Large intestine (tissue), 3 donors: Measurements from ENCODE around the gene WHRN. TPM values are rescaled to one million over a fixed set of nuclear protein-coding genes. Genes with fewer than 3 reads are reported as not detected.
A peak's percentile ranks its signal among the peaks of the same experiment; 100 is the strongest.

Source experiments
- DNase-seq, 2 donors: peaks; one replicate each; pipeline versions ENCODE4 v3.0.0 to v3.0.0-alpha.2; 2013
- H3K27ac ChIP-seq: one replicate; pipeline ENCODE4 v1.5.1; 2013; ENCODE audit warnings: low read length
- H3K27me3 ChIP-seq: 2 replicates; pipeline ENCODE4 v1.6.1; 2013; ENCODE audit warnings: low read length; ENCODE audit not compliant: control insufficient read depth, insufficient read depth
- H3K36me3 ChIP-seq: 2 replicates; pipeline ENCODE4 v1.6.1; 2013; ENCODE audit warnings: low read length; ENCODE audit not compliant: control insufficient read depth, insufficient read depth
- H3K4me1 ChIP-seq: one replicate; pipeline ENCODE4 v1.6.1; 2013; ENCODE audit warnings: low read length; ENCODE audit not compliant: control insufficient read depth, insufficient read depth
- H3K4me3 ChIP-seq: one replicate; pipeline ENCODE4 v1.5.1; 2013; ENCODE audit warnings: low read length
- H3K9me3 ChIP-seq: one replicate; pipeline ENCODE4 v1.6.1; 2013; ENCODE audit warnings: mild to moderate bottlenecking, low read depth, low read length, moderate library complexity; ENCODE audit not compliant: control insufficient read depth
- WGBS: methylation state at CpG from one replicate; pipeline ENCODE4 v1.1.5; 2013; ENCODE audit warnings: low lambda C conversion rate; ENCODE audit not compliant: insufficient coverage; 5-methylcytosine and 5-hydroxymethylcytosine counted together
- polyA plus RNA-seq: library from polyadenylated mRNA; unstranded; fragments of 120-200 nt; gene quantifications from one replicate; pipeline ENCODE4 v1.2.1, GENCODE V29; 2013

Gene WHRN
- polyA plus RNA-seq, 1 donor, result 10.2 TPM

DNA sequence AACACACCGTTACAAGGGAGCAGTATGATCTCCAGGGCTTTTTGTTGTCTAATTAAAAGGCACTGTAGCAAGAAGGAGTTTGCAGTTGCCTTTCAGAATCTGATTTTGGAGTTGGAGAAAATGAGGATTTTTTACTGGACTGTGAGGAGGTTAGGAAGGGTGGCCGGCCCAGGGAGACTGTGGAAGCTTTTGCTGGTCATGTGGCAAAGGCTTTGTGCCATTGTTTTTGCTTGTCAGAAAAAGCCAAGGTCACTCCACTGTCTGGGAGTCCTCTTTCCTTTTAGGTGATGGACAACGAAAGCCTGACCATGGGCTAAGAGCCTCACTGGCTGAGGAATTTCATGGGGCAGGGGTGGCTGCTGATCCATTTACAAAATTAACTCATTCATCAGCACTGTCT is 10.3 kb upstream of the WHRN start:
- Histone ChIP-seq H3K4me1 (no peaks in the 10 kb centered on the region), H3K4me3 (no peak overlapping the region), H3K9me3 (no peaks in the 10 kb centered on the region), H3K36me3 (no peaks in the 10 kb centered on the region), H3K27me3 (peaks cover 8% of the 10 kb centered on the region), H3K27ac (no peak overlapping the region)
- no peak for DNase-seq
- WGBS, result no CpG with 5 or more reads among the region's 3 CpGs

- H3K4me1 ChIP-seq, result no peaks in the 10 kb centered on the region
- H3K36me3 ChIP-seq, result no peaks in the 10 kb centered on the region
- DNase-seq, result no peak
- H3K27ac ChIP-seq, result no peak overlapping the region
- WGBS, result no CpG with 5 or more reads among the region's 1 CpG
- H3K9me3 ChIP-seq, result no peaks in the 10 kb centered on the region
- no peak overlapping the region for H3K4me3 ChIP-seq
- H3K27me3 ChIP-seq, result peaks cover 21% of the 10 kb centered on the region
Observed at GRCh38 chr9:114513959-114514267, 8.6 kb upstream of the WHRN start.

- DNase-seq, result no peak
- Histone ChIP-seq H3K27me3 (peaks cover 24% of the 10 kb centered on the region), H3K36me3 (no peaks in the 10 kb centered on the region), H3K9me3 (no peaks in the 10 kb centered on the region), H3K4me3 (no peak overlapping the region), H3K4me1 (no peaks in the 10 kb centered on the region), H3K27ac (no peak overlapping the region)
- WGBS, result 89% methylated on average over 4 of the region's 10 CpGs
Observed at GRCh38 chr9:114513055-114513958, 8.0 kb upstream of the WHRN start.

GRCh38 chr9:114511978-114512874 is 7.0 kb upstream of the WHRN start:
- peaks cover 26% of the 10 kb centered on the region for H3K27me3 ChIP-seq
- no peaks in the 10 kb centered on the region for H3K9me3 ChIP-seq
- H3K27ac ChIP-seq, result no peak overlapping the region
- DNase-seq, result peak; percentile 73 to 82
- H3K4me1 ChIP-seq, result no peaks in the 10 kb centered on the region
- H3K36me3 ChIP-seq, result no peaks in the 10 kb centered on the region
- WGBS, result 41% methylated on average over 5 of the region's 12 CpGs
- H3K4me3 ChIP-seq, result no peak overlapping the region

- Histone ChIP-seq H3K27me3 (peaks cover 29% of the 10 kb centered on the region), H3K36me3 (no peaks in the 10 kb centered on the region), H3K4me3 (no peak overlapping the region), H3K9me3 (no peaks in the 10 kb centered on the region), H3K27ac (no peak overlapping the region), H3K4me1 (peaks cover 10% of the 10 kb centered on the region)
- DNase-seq, result peak in 1 of 2 donors; percentile 45
- WGBS, result no CpG with 5 or more reads among the region's 3 CpGs
Observed at GRCh38 chr9:114507726-114508125, 2.5 kb upstream of the WHRN start.

DNA sequence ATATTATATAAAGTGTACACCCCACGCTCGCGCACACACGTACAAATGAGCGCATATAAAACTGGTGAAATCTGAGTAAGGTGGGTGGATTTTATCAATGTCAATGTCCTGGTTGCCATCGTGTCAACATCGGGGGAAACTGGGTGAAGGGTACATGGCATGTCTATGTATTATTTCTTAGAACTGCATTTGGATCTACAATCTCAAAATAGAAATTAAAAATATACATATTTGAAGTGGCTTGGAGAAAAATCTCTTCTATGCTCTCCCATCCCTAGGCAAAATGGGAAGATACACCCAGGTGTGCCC is 763 bp upstream of the WHRN start:
- Histone ChIP-seq H3K9me3 (no peaks in the 10 kb centered on the region), H3K36me3 (no peaks in the 10 kb centered on the region), H3K27me3 (peaks cover 29% of the 10 kb centered on the region), H3K27ac (no peak overlapping the region), H3K4me1 (peaks cover 18% of the 10 kb centered on the region), H3K4me3 (peak overlapping the region; percentile 78)
- no CpG with 5 or more reads among the region's 7 CpGs for WGBS
- DNase-seq, result no peak

DNA sequence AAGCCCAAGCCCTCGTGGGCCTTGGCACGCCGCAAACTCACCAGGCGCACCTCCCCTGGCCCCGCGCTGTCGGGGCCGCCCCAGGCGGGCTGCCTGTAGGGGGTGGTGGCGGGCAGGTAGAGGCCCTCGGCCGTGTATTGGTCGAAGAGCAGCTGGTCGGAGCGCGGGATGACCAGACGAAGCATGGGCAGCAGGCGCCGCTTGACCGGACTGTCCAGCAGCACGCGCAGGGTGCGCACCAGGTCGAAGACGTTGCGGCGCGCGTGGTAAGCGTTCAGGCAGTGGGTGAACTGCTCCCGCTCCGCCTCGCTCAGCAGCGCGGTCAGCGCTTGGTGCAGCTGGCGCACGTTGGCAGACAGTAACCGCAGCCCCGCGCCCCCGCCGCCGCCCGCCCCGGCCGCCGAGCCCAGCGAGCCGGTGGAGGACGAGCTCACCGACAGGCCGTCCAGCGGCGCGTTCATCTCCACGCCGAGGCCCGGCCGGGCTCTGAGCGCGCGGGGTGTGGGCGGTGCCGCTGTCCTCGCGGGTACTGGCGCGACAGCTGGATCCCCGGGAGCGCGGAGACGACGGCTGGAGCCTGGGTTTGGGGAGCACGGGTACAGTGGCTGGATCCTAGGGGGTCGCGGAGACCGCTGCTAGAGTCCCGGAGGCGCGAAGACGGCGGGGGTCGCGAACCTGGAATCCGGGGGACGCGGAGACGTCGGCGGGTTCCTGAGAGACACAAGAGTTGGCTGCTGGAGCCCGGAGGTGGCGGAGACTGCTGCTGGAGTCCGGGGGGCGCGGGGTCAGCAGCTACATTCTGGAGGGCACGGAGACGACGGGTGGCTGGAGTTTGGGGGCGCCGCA is 709 bp downstream of the WHRN start:
- DNase-seq, result peak; percentile 23 to 69
- H3K4me1 ChIP-seq, result peaks cover 18% of the 10 kb centered on the region
- H3K27ac ChIP-seq, result peak overlapping the region; percentile 20
- H3K4me3 ChIP-seq, result peak overlapping the region; percentile 78
- no peaks in the 10 kb centered on the region for H3K36me3 ChIP-seq
- peaks cover 18% of the 10 kb centered on the region for H3K27me3 ChIP-seq
- no peaks in the 10 kb centered on the region for H3K9me3 ChIP-seq
- no CpG with 5 or more reads among the region's 101 CpGs for WGBS

DNA sequence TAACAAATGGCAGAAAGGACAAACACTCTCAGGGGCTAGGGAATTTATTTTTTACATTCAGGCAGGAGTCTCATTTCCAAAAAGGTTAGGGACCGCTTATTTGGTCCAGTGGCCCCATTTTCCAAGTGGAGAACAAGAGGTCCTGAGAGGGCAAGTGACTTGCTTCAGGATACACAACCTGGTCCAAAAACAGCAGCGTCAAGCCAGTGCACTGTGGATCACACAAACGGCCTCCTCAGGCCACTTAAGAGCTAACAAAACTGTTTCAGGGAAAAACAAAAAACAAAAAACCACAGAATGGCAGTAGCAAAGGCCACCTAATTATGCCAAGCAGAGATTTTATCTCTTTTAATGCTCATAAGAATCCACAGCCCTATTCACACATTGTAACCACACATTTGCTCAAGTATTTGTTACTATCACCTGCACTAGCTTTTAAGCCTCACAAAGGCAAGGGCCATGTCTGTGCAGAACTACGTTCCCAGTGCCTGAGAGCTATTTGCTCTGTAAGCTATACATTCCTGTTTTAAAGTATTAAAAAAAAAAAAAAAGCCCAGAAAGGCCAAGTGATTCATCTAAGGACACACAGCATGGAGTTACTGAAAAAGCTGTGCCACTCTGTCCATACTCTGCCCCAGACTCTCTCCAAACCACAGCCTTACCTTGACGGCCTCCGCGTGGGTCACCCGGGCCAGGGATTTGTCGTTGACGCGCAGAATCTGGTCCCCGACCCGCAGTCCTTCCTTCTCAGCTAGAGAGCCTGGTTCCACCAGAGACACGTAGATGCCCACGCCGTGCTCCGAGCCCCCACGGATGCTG is 1.5 kb downstream of the WHRN start:
- H3K36me3 ChIP-seq, result no peaks in the 10 kb centered on the region
- no peak overlapping the region for H3K4me3 ChIP-seq
- DNase-seq, result no peak
- peaks cover 11% of the 10 kb centered on the region for H3K27me3 ChIP-seq
- WGBS, result no CpG with 5 or more reads among the region's 18 CpGs
- no peak overlapping the region for H3K27ac ChIP-seq
- H3K9me3 ChIP-seq, result no peaks in the 10 kb centered on the region
- peaks cover 18% of the 10 kb centered on the region for H3K4me1 ChIP-seq

DNA sequence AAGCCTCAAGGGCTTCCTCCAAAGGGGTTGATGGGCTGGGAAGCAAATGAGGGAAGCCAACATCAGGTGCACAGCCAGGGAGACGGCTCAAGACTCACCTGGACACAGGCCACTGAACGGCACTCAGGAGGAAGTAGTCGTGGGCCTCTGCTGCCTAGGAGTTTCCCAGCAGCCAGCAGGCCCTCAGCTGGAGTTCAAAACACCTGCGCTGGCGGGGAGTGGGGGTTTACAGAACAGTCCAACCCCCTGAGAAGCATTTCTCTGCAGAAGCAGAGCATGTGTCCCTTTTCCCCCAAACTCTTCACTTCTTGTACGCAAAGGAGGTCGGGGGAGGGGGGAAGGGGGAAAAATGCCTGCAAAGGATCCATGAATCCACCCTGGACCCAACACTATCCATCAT is 2.3 kb downstream of the WHRN start:
- peaks cover 7% of the 10 kb centered on the region for H3K27me3 ChIP-seq
- peak in 1 of 2 donors; percentile 26 for DNase-seq

More for the DNA sequence above, 2.3 kb downstream of the WHRN start:
- H3K4me1 ChIP-seq, result peaks cover 18% of the 10 kb centered on the region
- WGBS, result no CpG with 5 or more reads among the region's 7 CpGs
- no peak overlapping the region for H3K4me3 ChIP-seq
- no peaks in the 10 kb centered on the region for H3K36me3 ChIP-seq
- peak overlapping the region; percentile 73 for H3K27ac ChIP-seq
- no peaks in the 10 kb centered on the region for H3K9me3 ChIP-seq
